ENCODE results near the gene RIPK3.

DNA sequence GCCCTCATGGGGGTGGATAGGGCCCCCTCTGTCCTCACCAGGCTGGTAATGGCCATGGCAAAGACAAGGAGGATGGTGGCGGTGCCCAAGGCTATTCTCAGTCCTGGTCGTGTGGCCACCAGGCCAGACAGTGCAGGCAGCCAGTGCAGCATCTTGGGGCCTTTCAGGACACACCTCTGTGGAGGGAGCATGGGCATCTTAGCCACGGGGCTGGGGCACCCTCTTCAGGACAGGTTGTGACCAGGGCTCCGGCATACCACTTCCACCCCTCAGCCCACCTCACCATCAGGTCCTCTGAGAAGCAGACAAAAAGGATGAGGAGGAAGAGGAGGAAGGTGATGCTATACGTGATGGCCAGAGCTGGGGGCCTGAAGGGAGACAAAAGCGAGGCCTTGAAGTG is 15.8 kb downstream of the RIPK3 start:
- no peak for TF ChIP-seq GATA3 (IDR thresholded peaks at IDR 0.05; ENCODE audit: low read depth, low read length)
- TF ChIP-seq GATA2 (IDR thresholded peaks at IDR 0.05; ENCODE audit: low read depth, low read length), result no peak

Data from SH-SY5Y (cell line).